NCI-H146 (cell line): ENCODE data around the gene B3GLCT.
"Not testable (repeated sequence)": the region's sequence is repeated elsewhere in the genome, so short reads cannot be mapped to it uniquely, and the experiment has no call there.

Experiments
- DNase-seq: peaks from one replicate; lab custom pipeline; 2025; lab: John Stamatoyannopoulos, UW

Gene B3GLCT

DNA sequence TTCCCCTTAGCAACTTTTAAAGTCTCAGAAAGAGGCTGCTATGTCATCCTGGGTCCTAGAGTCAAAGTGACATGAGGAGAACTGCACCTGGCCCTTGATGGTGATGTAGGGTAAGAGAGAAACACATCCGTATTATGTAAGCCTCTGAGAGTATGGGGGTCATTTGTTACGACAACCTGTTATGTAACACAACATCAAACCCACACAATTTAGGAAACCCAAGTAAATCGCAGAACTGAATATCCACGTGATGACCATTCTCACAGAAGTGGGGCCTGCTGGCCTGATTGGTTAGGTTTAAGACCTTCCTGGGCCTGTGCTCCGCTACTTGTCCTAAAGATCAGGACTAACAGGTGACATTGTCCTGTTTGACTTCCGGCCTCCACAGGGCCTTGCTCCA is 15.3 kb upstream of the B3GLCT start:
- DNase-seq = no peak

- no peak for DNase-seq
Measured at GRCh38 chr13:31184981-31185645, 14.7 kb upstream of the B3GLCT start.

DNA sequence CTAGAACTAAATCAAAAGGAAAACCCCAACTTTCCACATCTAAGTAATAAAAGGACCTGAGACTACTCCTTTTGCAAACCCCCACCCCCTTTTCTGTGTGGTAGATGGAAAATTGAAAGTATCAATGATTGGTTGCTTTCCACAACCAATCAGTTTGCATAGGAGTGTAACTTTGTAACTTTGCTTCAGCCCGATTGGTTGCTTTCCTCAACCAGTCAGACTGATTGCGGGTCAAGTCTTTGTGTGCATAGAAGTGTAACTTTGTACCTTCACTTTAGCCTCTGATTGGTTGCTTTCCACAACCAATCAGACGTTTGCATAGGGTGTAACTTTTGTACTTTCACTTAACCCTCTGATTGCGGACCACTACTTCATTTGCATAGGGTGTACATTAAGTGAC is 8.0 kb upstream of the B3GLCT start:
- DNase-seq = no peak

GRCh38 chr13:31192306-31192705 is 7.5 kb upstream of the B3GLCT start:
- no peak for DNase-seq

GRCh38 chr13:31195616-31196015 is 4.2 kb upstream of the B3GLCT start:
- DNase-seq = no peak

- no peak for DNase-seq
Measured at GRCh38 chr13:31196992-31197391, 2.8 kb upstream of the B3GLCT start.

GRCh38 chr13:31198519-31198918 is 1.3 kb upstream of the B3GLCT start:
- DNase-seq = no peak

DNA sequence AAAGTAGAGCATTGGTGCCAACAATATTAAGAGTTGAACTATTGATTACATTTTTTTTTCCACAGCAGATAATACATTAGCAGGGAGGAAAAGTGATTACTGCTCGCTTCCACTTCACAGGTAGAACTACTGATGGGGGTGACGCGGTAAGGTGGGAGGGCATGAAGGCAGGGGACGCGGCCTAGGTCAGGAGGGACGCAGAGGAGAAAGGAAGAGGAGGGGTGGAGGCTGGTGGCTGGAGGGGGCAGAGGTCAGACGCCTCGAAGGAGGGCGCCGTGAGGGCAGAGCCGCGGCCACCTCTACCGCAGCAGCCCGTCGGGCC is 287 bp upstream of the B3GLCT start:
- no peak for DNase-seq

DNA sequence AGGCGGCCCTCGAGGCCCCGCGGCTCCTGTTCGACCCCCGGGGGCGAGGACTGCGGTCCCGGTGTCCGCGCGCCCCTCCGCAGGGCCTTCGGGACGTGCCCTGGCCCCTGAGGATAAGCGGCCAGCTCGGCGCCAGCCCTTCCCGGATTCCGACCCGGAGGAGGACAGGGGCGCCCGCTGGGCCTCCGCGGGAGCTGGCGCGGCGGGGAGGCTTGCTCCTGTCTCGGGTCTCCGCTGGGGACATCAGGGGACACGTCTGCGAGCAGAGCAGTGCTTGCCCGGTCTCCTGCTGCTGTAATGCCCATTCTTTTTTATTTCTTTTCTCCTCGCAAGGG is 829 bp downstream of the B3GLCT start:
- peak; percentile 44 for DNase-seq

GRCh38 chr13:31201341-31202031 is 1.7 kb downstream of the B3GLCT start:
- DNase-seq = no peak

DNA sequence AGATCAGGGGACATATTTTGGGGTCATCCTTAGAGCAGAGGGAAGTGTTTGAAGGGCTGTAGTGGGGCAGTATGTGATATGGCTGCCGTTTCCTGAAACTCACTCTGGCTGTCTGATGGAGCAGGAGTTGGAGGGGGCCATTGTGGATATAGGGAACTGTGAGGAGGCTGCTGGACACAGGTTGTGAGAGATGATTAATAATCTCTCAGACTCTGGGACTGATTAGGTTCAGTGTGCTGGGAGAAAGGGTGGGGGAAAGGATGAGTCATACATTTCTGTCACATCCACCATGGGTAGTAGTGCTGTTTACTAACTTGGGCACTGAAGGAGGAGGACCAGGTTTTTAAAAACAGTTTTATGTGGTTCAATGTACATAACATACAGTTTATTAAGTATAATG is 4.8 kb downstream of the B3GLCT start:
- no peak for DNase-seq

DNA sequence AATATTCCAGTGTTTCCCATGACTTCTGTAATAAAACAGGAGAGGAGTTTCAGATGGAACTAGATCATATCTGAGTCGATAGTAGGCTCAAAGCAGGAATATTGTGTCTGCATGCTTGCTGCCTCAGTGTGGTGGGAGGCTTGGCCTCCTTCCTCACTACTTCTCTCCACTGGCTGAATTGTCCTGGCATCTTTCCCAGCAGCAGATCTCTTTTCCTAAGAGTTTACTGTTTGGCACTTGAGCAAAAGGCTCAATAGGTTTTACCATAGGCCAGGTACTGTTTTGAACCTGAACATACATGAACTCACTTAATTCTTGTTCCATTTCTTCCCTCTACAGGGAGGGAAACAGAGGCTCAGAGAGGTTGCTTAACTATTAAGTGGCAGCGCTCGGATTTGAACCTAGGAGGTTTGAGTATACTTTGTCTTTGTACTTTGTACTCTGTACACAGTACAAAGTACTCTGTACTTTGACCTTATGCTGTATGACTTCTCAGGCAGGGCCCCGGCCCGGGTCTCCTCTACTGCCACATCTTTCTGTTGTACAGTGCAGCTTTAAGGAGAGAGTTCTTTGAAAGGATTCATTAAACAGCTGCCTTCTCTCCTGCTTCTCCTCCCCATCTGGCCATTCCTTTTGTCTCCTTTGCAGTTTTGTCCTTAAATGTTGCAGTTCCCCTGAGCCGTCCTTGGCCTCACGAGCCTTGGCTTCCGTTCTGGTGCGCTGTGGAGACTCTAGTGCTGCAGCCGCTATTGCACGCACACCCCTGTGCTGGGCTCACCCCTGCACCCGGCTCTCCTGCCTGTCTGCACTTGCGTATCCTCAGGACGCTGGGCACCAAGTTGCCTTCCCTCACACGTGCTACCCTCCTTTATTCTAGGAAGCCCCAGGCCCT is 8.1 kb downstream of the B3GLCT start:
- no peak for DNase-seq

GRCh38 chr13:31208559-31209122 is 8.9 kb downstream of the B3GLCT start:
- DNase-seq = no peak

GRCh38 chr13:31209172-31209840 is 9.5 kb downstream of the B3GLCT start:
- DNase-seq = peak; percentile 4

- DNase-seq = no peak
Measured at GRCh38 chr13:31209841-31210210, 10.1 kb downstream of the B3GLCT start.

DNA sequence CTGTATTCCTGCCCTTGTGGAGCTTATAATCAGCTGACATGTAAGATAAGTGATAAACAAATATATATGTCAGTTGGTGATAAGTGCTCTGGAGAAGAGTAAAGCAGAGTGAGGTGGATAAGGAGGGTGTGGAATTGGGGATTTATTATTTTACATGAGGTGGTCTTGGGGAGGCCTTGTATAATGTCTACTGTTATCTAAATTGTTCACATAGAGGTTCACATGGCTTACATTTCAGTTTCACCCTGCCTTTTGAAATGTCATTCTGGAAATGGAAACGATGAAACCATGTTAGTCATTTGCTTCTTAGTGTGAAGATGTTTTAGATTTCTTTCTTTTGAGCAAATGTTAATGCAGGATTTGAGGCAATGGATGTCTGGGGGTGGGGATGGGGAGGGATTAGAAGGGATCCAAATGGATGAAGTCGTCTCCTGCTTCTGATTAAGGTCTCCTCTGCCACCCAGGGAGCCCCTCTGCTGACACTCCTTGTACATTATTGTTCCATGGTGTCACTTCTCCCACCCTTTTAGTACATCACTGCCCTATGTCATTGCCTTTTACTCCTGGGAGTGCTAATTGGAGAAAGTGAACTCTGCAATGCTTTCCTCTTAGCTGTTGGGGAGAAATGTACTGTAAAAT is 14.0 kb downstream of the B3GLCT start:
- no peak for DNase-seq

DNA sequence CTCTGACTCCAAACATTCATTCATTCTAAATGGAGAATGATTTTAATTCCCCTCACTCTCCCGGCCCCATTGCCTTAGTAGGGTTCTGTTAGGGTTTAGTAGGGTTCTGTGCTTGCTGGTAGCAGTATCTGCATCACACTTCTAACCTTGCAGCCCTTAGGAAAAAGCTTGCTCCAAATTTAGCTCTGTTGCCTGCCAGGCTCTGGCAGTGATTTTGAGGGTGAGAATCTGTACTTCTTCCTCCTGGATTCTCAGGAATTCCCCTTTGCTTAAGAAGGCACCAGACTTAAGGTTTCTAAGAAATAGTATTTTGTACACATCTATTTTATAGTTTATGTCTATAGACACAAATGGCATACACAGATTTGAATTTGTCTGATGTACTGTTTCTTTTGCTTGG is 14.7 kb downstream of the B3GLCT start:
- DNase-seq = no peak

DNA sequence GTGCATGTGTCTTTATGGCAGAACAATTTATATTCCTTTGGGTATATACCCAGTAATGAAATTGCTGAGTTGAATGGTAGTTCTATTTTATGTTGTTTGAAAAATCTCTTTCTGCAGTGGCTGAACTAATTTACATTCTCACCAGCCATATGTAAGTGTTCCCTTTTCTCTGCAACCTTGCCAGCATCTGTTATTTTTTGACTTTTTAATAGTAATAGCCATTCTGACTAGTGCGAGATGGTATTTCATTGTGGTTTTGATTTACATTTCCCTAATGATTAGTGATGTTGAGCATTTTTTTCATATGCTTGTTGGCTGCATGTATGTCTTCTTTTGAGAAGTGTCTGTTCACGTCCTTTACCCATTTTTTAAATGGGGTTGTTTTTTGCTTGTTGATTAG is 17.1 kb downstream of the B3GLCT start:
- not testable (repeated sequence) for DNase-seq

- DNase-seq = no peak
Measured at GRCh38 chr13:31219909-31220598, 20.3 kb downstream of the B3GLCT start.

- no peak for DNase-seq
Measured at GRCh38 chr13:31221057-31221456, 21.3 kb downstream of the B3GLCT start.

DNA sequence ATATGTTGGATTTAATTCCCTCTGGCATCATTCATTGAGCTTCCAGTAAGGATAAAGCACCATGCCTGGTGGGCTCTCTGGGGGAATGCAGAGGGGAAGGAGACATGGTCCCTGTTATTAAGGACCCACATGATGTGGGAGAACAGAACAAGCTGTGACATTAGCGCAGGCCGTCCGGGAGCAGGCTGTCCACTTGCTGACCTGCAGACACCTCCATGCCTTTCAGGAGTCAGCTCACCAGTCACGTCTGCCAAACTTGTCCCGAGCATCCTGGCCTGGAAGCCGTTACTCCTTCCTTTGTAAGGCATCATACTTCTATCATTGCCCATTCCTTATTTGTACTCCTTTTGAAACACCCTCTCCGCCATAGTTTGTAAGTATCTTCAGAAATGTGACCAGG is 23.4 kb downstream of the B3GLCT start:
- no peak for DNase-seq
